Retina (tissue), 1 donor: ENCODE measurements around the gene NHLRC4.

Experiments used
- DNase-seq: peaks from one replicate; pipeline ENCODE4 v3.0.0-alpha.2; 2016

NHLRC4 gene

GRCh38 chr16:531494-532125 is 35.2 kb upstream of the NHLRC4 start:
- no peak for DNase-seq

DNA sequence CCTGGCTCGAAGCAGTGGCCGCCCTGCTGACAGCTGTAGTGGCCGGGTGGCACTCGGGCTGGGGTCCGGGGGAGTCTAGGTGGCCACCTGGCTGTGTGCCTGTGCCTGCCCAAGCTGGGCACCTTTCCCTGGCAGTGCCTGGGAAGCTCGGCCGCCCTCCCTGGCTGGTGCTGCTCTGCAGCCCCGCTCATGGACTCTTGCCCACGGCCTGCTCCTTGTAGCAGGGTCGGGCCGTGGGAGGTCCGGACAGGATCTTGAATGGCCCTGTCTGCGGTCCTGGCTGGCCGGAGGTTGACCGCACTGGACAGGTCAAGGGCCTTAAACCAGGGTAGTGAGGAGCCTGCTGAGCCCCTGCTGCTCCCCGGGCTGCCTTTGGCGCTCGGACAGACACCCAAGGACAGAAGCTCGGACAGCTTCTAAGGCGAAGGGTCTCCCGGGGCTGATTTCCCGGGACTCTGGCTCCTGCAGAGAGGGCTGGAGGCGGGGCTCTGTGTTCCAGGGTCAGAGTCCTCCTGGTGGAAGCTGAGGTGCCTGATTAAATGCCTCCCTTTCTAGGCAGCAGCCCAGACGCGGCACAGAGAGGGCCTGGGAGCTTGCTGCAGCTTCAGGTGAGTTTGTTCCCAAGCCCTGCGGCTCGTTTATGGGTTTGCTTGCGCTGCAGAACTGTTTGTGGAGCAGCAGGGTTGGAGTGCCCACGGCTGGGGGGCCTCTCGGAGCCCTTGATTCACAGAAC is 33.2 kb upstream of the NHLRC4 start:
- DNase-seq, result no peak

DNA sequence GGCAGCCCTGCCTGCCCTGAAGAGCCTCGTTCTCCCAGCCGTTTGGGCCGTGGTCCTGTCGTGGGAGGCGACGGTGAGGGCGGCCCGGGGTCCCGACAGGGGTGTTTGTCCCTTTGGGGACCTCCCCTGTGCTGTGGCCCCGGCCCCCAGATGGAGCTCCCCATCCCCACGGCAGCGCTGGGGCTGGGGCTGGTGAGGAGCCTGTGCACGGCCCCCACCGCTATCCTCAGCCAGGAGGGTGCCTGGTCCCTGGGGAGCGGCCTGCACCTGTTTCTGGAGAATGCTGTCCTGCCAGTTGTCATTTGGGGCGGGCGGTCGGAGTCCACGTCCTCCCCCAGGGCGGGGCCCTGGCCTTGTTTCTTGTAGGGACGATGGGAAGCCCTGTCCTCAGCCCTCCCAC is 32.7 kb upstream of the NHLRC4 start:
- no peak for DNase-seq

DNA sequence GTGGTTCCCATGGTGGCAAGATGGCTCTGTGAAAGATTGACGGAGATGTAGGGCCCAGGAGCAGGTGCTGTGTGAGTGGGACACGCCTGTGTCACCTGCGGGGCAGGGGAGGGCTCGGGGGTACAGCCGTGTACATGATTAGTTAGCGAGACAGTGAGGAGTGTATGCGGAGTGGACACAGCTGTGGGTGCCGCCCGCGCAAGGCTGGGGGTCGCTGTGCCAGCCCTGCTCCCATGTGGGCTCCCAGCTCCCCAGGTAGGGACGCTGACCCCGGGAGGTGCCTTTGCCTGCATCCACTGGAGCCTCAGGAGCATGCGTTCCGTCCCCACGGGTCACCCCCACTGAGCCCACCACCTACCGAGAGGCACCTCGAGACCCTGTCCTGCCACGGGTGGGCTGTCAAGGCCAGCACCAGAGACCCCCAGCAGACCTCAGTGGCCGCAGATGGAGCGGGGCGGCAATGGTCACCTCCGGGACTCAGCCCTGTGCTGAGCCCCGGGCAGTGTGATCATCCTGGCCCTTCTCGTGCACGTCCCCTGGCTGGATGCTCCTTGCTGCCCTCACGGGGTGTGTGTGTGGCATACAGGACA is 31.9 kb upstream of the NHLRC4 start:
- no peak for DNase-seq

DNA sequence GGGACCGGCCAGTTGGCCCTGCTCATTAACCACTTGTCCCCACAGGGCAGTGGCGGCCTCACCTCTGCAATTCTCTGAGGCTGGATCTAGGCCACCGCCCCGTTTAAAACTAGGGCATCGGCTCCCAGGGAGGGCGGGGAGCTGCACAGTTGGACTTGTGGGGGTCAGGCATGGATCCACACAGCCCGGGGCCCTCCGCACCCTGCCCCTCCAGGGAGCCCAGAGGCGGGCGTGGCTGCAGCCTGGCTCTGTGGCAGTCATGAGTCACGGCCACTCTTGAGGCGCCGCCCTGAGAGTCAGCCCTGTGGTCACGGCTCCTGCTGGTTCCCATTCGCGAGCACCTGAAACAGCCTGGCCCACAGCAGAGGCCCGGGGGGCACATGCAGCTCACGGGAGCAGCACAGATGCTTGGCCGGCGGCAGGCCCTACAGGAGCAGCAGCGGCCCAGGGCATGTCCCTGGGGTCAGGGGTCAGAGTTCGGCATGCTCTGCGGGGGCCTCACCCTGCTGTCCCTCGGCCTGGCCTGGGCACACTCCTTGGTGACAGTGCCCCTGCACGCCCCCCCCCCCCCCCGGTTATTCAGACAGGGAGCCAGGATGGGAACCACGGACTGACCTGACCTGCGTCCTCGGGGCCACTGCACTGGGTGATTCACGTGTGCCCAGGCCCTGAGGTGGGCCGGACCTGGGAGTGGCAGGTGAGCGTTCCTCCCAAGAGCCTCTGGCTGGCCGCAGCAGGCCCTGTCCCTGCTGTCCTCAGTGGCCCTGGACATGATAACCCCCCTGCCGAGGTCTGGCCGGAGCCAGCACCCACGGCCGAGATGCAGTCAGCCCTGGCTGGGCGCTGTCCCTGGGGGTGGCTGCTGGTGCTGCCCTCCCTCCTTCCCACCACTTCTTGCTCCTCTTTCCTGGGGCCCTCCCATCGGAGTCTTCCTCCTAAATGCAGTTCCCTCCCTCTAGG is 31.1 kb upstream of the NHLRC4 start:
- no peak for DNase-seq

DNA sequence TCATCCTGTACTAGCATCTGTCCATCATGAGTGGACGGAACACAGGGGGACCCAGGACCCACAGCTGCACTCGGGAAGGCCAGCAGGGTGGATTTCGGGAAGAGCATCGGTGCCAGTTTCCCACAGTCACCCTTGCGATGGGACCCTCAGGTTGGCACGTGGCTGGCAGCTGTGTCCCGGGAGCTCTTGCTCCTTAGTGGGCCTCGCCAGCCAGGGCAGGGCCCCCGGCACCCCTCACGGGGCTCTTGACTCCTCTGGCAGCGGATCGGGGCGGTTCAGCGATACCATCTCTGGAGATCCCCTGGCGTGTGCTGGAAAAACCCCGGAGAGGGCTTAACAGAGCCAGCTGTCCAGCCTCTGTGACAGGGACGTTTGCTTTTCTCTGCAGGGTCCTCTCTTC is 30.1 kb upstream of the NHLRC4 start:
- DNase-seq, result no peak

DNA sequence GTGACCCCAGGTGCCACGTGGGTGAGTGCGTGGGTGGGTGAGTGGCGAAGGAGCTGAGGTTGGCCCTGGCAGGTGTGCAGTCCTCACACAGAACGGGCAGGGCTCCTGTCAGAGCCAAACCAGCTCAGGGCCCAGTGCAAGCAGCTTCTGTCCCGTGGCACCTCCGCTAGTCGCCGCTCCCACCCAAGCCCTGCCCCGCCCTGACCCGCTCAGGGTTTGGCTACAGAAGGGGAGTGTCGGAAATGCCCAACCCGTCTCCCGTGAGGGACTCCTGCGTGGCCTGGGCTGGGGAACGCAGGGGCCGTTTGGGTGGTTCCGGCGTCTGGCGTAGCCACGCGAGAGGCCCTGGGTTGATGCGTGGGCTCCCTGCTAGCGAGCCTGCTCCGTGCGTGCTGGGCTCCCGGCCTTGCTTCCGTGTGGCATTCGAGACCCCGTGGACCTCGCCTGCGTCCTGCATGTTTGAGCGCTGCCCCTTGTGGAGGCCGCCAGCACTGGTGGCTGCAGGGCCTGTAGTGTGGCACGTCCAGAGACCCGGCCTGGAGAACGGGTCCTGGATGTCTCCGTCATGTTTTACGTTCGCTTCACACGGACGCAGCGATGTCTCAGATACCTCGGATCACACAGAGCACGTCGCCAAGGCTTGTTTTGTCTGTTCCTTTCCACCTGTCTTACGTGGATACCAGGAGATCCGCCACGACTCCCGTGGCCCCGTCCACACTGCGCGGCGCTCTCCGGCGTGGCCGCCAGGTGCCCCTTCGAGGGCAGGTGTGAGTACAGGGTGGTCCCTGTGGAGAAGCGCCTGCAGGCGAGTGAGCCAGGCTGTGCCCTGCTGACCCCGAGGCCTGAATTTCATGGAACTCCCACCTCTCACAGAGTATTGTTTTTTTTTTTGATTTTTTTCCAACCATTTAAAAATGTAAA is 29.1 kb upstream of the NHLRC4 start:
- no peak for DNase-seq

GRCh38 chr16:539901-540530 is 26.8 kb upstream of the NHLRC4 start:
- no peak for DNase-seq

DNA sequence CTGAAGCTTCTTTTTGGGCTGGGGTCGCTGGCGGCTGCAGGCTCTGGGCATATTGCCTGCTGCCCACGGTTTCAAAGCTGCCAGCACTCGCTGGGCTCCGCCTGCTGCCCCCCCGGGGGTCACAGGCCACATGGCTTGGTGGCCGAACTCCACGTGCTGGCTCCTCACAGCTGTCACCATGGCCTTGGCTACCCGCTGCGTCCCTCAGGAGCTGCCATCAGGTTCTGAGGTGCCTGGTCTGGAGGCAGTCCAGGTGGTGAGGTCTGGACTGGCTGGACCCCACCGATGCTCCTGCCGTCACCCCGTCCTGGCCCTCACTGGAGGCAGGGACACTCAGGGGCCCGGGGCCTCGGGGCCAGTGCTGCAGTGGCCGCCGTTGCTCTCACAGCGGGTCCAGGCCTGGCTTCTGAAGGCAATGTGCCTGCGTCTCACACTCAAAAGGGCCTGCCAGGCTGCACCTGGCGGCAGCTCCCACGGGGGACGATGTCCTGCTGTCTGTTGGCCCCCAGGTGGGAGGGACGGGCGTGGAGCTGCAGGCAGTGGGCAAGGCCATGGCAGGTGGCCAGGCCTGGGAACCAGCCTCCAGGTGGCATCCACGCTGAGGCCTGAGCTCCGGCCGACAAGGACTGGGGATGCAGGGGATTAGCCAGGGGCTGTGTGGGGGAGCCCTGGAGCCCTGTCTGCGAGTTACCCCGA is 26.0 kb upstream of the NHLRC4 start:
- no peak for DNase-seq

DNA sequence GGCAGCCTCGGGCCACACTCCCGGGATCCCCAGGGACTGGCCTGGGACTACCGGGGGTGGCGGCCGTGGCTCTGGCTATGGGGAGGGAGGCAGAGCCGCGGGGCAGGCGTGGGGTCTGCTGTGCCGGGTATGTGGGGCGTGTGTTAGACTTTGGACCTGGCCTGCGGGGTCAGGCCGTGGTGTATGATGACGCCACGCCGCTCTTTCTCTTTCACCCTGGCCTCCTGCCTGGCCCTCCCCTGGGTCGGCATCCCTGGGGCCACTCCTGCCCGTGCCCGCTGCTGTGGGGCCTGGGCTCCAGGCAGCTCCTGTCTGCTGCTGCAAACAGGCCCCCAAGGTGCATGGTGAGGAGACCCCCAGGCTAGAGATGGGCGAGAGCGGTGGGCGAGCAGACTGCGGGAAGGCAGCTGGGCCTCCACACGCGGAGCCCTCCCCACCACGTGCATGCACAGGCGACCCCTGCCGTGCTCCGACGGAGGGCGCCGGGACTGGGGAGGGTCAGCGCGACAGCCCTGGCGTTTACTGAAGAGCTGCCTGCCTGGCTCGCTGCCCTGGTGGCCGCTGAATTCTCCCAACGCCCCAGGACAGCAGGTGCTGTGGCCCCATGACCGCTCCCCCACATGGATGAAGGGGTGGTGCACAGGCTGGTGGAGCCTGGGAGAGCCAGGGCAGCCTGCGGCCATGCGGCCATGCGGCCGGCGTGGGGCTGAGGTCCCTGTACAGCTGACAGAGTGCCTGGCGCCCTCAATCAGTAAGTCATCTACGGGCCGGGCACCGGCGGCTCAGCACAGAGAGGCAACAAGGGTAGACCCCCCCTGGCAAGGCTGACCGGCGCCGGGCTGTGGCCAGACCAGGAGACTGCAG is 23.3 kb upstream of the NHLRC4 start:
- peak; percentile 56 for DNase-seq

- DNase-seq, result no peak
Measured at GRCh38 chr16:544517-544916, 22.3 kb upstream of the NHLRC4 start.

GRCh38 chr16:546909-547770 is 19.7 kb upstream of the NHLRC4 start:
- DNase-seq, result peak; percentile 70

- DNase-seq, result no peak
Measured at GRCh38 chr16:548586-548985, 18.2 kb upstream of the NHLRC4 start.

DNA sequence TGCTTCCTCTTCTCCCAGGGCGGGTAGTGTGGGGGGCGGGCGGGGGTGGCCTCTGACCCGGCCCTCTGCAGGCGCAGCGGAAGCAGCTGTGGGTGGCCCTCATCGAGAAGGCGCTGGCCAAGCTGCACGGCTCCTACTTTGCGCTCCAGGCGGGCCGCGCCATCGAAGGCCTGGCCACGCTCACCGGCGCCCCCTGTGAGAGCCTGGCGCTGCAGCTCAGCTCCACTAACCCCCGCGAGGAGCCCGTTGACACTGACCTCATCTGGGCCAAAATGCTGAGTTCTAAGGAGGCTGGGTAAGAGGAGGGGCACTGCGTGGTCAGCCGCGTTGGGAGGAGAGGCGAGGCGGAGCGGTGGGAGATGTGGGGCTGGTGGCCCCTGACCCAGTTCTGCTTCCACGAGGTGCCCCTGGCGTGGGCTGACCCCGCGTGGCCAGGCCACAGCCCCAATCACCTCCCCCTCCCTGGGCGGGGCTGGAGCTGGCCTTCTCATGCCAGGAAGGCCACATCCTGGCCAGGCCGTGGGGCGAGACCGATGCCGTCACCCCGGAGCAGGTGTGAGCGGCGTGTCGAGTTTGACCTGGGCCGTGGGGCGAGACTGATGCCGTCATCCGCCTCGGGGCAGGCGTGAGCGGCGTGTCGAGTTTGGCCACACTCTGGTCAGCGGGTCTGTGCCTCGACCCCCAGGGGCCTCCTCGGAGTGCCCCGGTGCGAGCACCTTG is 17.1 kb upstream of the NHLRC4 start:
- DNase-seq, result no peak

GRCh38 chr16:551210-551609 is 15.6 kb upstream of the NHLRC4 start:
- DNase-seq, result no peak

GRCh38 chr16:552171-552570 is 14.6 kb upstream of the NHLRC4 start:
- DNase-seq, result no peak

GRCh38 chr16:553601-554296 is 13.1 kb upstream of the NHLRC4 start:
- DNase-seq, result no peak

DNA sequence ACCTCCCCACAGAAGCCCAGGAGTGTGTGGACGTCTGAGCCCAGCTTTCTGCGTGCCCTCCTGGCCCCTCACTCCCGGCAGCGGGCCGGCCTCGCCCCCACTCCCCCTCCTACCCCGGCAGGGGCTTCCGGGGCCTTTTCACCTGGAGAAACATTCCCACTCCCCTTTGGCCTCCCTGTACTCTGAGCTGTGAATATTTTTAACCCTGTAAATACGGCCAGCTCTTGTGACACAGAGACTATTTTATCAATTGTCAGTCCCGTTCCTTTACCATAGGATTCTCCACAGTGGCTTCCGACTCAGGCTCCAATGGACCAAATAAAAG is 12.5 kb upstream of the NHLRC4 start:
- DNase-seq, result no peak
